ENCODE data around the gene LIN7B. TPM values are rescaled to one million over a fixed set of nuclear protein-coding genes. Genes with fewer than 3 reads are reported as not detected.
A peak's percentile ranks its signal among the peaks of the same experiment; 100 is the strongest.

The LIN7B gene
- total and polyA plus RNA-seq, 9 of the 15 experiments (the other 6 are each of a cell fraction or from before 2014, with no cell fraction given), result 0.89 to 15.7 (median 4.0) TPM

GRCh38 chr19:49114630-49115363 is 627 bp downstream of the LIN7B start (continued):
- TF ChIP-seq ZNF449 (CRISPR knock-in tag; IDR thresholded peaks at IDR 0.05) (no peak), CBFB (CRISPR knock-in tag; IDR thresholded peaks at IDR 0.05) (no peak), ZNF143 (CRISPR knock-in tag; IDR thresholded peaks at IDR 0.05) (peak; percentile 79), EP300 (IDR thresholded peaks at IDR 0.05; ENCODE audit: low read length) (no peak), TSHZ1 (CRISPR knock-in tag; IDR thresholded peaks at IDR 0.05) (no peak), SMAD4 (CRISPR knock-in tag; conservative IDR thresholded peaks at IDR 0.05) (no peak), MTA1 (IDR thresholded peaks at IDR 0.05; ENCODE audit: borderline replicate concordance) (no peak), PHF20 (IDR thresholded peaks at IDR 0.05; ENCODE audit: partially characterized antibody) (no peak), ZNF174 (CRISPR knock-in tag; IDR thresholded peaks at IDR 0.05) (no peak), ZNF263 (CRISPR knock-in tag; IDR thresholded peaks at IDR 0.05; ENCODE audit: borderline replicate concordance) (peak; percentile 79), EGR1 (conservative IDR thresholded peaks at IDR 0.05) (peak; percentile 86), CHD2 (IDR thresholded peaks at IDR 0.05; ENCODE audit: low read depth, low read length) (no peak), PYGO2 (tag; IDR thresholded peaks at IDR 0.05) (no peak), ZKSCAN3 (CRISPR knock-in tag; IDR thresholded peaks at IDR 0.05) (no peak), RBM15 (IDR thresholded peaks at IDR 0.05; ENCODE audit: insufficient read depth, low read length) (no peak), HEY1 (CRISPR knock-in tag; IDR thresholded peaks at IDR 0.05; ENCODE audit: borderline replicate concordance) (no peak), ARID1B (IDR thresholded peaks at IDR 0.05) (no peak)
- TF ChIP-seq, protein P1, sequence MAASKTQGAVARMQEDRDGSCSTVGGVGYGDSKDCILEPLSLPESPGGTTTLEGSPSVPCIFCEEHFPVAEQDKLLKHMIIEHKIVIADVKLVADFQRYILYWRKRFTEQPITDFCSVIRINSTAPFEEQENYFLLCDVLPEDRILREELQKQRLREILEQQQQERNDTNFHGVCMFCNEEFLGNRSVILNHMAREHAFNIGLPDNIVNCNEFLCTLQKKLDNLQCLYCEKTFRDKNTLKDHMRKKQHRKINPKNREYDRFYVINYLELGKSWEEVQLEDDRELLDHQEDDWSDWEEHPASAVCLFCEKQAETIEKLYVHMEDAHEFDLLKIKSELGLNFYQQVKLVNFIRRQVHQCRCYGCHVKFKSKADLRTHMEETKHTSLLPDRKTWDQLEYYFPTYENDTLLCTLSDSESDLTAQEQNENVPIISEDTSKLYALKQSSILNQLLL (CRISPR knock-in tag; IDR thresholded peaks at IDR 0.05; ENCODE audit: borderline replicate concordance), result no peak
- TF ChIP-seq, protein P2, sequence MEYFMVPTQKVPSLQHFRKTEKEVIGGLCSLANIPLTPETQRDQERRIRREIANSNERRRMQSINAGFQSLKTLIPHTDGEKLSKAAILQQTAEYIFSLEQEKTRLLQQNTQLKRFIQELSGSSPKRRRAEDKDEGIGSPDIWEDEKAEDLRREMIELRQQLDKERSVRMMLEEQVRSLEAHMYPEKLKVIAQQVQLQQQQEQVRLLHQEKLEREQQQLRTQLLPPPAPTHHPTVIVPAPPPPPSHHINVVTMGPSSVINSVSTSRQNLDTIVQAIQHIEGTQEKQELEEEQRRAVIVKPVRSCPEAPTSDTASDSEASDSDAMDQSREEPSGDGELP (CRISPR knock-in tag; IDR thresholded peaks at IDR 0.05; ENCODE audit: borderline replicate concordance), result no peak; the same call in 1 of the 2 replicates
- TF ChIP-seq, protein P3, sequence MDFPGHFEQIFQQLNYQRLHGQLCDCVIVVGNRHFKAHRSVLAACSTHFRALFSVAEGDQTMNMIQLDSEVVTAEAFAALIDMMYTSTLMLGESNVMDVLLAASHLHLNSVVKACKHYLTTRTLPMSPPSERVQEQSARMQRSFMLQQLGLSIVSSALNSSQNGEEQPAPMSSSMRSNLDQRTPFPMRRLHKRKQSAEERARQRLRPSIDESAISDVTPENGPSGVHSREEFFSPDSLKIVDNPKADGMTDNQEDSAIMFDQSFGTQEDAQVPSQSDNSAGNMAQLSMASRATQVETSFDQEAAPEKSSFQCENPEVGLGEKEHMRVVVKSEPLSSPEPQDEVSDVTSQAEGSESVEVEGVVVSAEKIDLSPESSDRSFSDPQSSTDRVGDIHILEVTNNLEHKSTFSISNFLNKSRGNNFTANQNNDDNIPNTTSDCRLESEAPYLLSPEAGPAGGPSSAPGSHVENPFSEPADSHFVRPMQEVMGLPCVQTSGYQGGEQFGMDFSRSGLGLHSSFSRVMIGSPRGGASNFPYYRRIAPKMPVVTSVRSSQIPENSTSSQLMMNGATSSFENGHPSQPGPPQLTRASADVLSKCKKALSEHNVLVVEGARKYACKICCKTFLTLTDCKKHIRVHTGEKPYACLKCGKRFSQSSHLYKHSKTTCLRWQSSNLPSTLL (IDR thresholded peaks at IDR 0.05), result no peak
